H1 (cell line): ENCODE data around the gene KMT5B.

Source experiments
- EZH2 ChIP-seq: fragments of 200-600 bp; sonication (generic); IDR thresholded peaks from 2 replicates; pipeline ENCODE4 v1.7.1; 2012; ENCODE audit warnings: low read depth, mild to moderate bottlenecking, moderate library complexity, low read length, inconsistent platforms; ENCODE audit not compliant: severe bottlenecking
- JUND ChIP-seq: IDR thresholded peaks from 2 replicates; pipeline ENCODE4 v1.6.1; 2011; ENCODE audit warnings: mild to moderate bottlenecking, improper control_type of control experiment, low read length
- NRF1 ChIP-seq: IDR thresholded peaks from 2 replicates; pipeline ENCODE4 v1.6.1; 2011; ENCODE audit warnings: mild to moderate bottlenecking, low read depth, low read length, improper control_type of control experiment
- POLR2A ChIP-seq, 2 experiments: IDR thresholded peaks; 1 replicate in 1 of 2; 2 replicates in 1 of 2; pipeline ENCODE4 v1.6.1; 2011; ENCODE audit warnings: low read depth in 2 of 2, low read length in 2 of 2, mild to moderate bottlenecking in 2 of 2; ENCODE audit errors: control extremely low read depth in 1 of 2
- RAD21 ChIP-seq, 2 experiments: IDR thresholded peaks in 1 of 2; conservative IDR thresholded peaks in 1 of 2; 2 replicates each; pipeline ENCODE4 v1.6.1; 2011; ENCODE audit warnings: low read depth in 2 of 2, low read length in 2 of 2, improper control_type of control experiment in 1 of 2, inconsistent platforms in 1 of 2, mild to moderate bottlenecking in 1 of 2, moderate library complexity in 1 of 2
- SP2 ChIP-seq: IDR thresholded peaks from 2 replicates; pipeline ENCODE4 v1.6.1; 2012; ENCODE audit warnings: mild to moderate bottlenecking, low read length, inconsistent platforms
- TCF12 ChIP-seq: IDR thresholded peaks from 2 replicates; pipeline ENCODE4 v1.6.1; 2011; ENCODE audit warnings: low read depth, mild to moderate bottlenecking, low read length
- TEAD4 ChIP-seq: IDR thresholded peaks from 2 replicates; pipeline ENCODE4 v1.6.1; 2012; ENCODE audit warnings: low read depth, low read length, inconsistent platforms, mixed read lengths
- TF ChIP-seq, protein P1 (sequence below), 3 experiments: IDR thresholded peaks; 1 replicate in 2 of 3; 2 replicates in 1 of 3; pipeline versions ENCODE4 v1.5.1 to v1.6.1; 2011; ENCODE audit warnings: low read length in 3 of 3, mild to moderate bottlenecking in 3 of 3, inconsistent platforms in 2 of 3, low read depth in 1 of 3, moderate library complexity in 1 of 3; ENCODE audit not compliant: insufficient read depth in 1 of 3; ENCODE audit errors: control extremely low read depth in 1 of 3
- TF ChIP-seq, protein P2 (sequence below): IDR thresholded peaks from 2 replicates; pipeline ENCODE4 v1.6.1; 2012; ENCODE audit warnings: inconsistent platforms

DNA sequence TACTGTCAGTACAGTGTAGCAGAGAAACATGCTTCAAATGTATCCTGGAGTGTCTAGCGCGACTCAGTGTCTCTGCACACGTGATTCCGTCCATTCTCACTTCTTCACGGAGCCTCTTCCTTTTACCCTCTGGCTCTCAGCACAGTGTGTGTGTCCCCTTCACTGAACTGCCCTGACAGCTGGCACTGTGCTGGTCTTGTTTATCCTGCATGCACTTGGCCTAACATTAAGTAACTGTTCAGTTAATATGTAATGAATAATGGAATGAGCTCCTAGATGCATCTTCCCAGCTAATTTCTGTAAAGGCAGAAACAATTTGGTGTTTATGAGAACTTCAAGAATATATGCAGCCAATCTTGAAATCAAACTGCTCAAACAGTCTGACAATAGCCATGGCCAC is 44.4 kb downstream of the KMT5B start:
- TF ChIP-seq EZH2 (no peak), SP2 (no peak), TEAD4 (no peak), POLR2A (IDR thresholded peaks at IDR 0.05; ENCODE audit: control extremely low read depth in 1 of 2, low read depth in 2 of 2, low read length in 2 of 2) (no peak), NRF1 (no peak), JUND (no peak), TCF12 (no peak), RAD21 (IDR thresholded peaks at IDR 0.05 in 1 of 2, conservative IDR thresholded peaks at IDR 0.05 in 1 of 2; ENCODE audit: low read depth in 2 of 2, low read length in 2 of 2) (no peak)
- TF ChIP-seq, protein P1, sequence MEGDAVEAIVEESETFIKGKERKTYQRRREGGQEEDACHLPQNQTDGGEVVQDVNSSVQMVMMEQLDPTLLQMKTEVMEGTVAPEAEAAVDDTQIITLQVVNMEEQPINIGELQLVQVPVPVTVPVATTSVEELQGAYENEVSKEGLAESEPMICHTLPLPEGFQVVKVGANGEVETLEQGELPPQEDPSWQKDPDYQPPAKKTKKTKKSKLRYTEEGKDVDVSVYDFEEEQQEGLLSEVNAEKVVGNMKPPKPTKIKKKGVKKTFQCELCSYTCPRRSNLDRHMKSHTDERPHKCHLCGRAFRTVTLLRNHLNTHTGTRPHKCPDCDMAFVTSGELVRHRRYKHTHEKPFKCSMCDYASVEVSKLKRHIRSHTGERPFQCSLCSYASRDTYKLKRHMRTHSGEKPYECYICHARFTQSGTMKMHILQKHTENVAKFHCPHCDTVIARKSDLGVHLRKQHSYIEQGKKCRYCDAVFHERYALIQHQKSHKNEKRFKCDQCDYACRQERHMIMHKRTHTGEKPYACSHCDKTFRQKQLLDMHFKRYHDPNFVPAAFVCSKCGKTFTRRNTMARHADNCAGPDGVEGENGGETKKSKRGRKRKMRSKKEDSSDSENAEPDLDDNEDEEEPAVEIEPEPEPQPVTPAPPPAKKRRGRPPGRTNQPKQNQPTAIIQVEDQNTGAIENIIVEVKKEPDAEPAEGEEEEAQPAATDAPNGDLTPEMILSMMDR (IDR thresholded peaks at IDR 0.05; ENCODE audit: control extremely low read depth in 1 of 3, insufficient read depth in 1 of 3, low read depth in 1 of 3, low read length in 3 of 3) = no peak
- TF ChIP-seq, protein P2, sequence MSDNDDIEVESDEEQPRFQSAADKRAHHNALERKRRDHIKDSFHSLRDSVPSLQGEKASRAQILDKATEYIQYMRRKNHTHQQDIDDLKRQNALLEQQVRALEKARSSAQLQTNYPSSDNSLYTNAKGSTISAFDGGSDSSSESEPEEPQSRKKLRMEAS = no peak
